Adipocyte (in vitro differentiated cells): ENCODE data around the gene FIZ1.

ENCODE experiments used
- DNase-seq: peaks from one replicate; pipeline ENCODE4 v3.0.0-alpha.2; 2015; ENCODE audit warnings: low read depth
- H3K27me3 ChIP-seq: replicated peaks from 2 replicates; pipeline ENCODE4 v1.7.0; 2013; ENCODE audit warnings: mild to moderate bottlenecking, low read length, moderate library complexity; ENCODE audit not compliant: control insufficient read depth, insufficient read depth
- H3K36me3 ChIP-seq: 2 replicates; pipeline ENCODE4 v1.7.0; 2013; ENCODE audit warnings: low read length, mild to moderate bottlenecking, moderate library complexity; ENCODE audit not compliant: control insufficient read depth, insufficient read depth, severe bottlenecking
- H3K4me1 ChIP-seq: 2 replicates; pipeline ENCODE4 v1.7.0; 2013; ENCODE audit warnings: mild to moderate bottlenecking, low read length, moderate library complexity; ENCODE audit not compliant: control insufficient read depth, insufficient read depth
- H3K4me3 ChIP-seq: 2 replicates; pipeline ENCODE4 v1.7.0; 2013; ENCODE audit warnings: mild to moderate bottlenecking, low read length, moderate library complexity
- H3K9ac ChIP-seq: 2 replicates; pipeline ENCODE4 v1.7.0; 2013; ENCODE audit warnings: mild to moderate bottlenecking, low read length, moderate library complexity
- H3K9me3 ChIP-seq: 2 replicates; pipeline ENCODE4 v1.7.0; 2013; ENCODE audit warnings: mild to moderate bottlenecking, low read length, moderate library complexity; ENCODE audit not compliant: control insufficient read depth

FIZ1 gene

DNA sequence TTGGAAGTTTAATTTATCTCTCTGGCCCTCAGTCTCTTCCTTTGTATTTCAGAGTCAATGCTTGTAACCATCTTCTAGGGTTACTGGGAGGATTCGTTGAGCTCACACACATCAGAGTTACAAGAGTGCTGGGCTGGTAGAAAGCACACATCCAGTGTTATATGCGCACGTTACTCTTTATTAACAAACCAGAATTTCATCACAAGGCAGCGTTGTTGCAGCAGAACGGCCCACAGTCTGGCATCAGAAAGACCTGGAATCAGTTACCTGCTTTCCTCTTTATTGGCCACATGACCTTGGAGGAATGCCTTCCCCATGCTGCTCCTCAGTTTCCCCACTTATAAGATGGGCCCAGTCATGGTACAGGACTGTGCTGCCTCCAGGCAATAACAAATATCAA, 10.0 kb upstream of the FIZ1 start:
- peaks cover 8% of the 10 kb centered on the region for H3K36me3 ChIP-seq
- peaks cover 12% of the 10 kb centered on the region for H3K4me1 ChIP-seq

GRCh38 chr19:55606817-55607216, 7.5 kb upstream of the FIZ1 start:
- H3K9me3 ChIP-seq, result no peaks in the 10 kb centered on the region
- H3K4me1 ChIP-seq, result peaks cover 13% of the 10 kb centered on the region
- H3K4me3 ChIP-seq, result peak overlapping the region; percentile 99
- DNase-seq, result no peak
- peak overlapping the region; percentile 99 for H3K9ac ChIP-seq
- no peaks in the 10 kb centered on the region for H3K27me3 ChIP-seq
- H3K36me3 ChIP-seq, result peaks cover 8% of the 10 kb centered on the region

More for the DNA sequence above, 10.0 kb upstream of the FIZ1 start:
- Histone ChIP-seq H3K27me3 (no peaks in the 10 kb centered on the region), H3K9me3 (no peaks in the 10 kb centered on the region), H3K9ac (no peak overlapping the region), H3K4me3 (no peak overlapping the region)
- DNase-seq, result no peak

- Histone ChIP-seq H3K4me3 (peak overlapping the region; percentile 99), H3K27me3 (no peaks in the 10 kb centered on the region), H3K36me3 (peaks cover 8% of the 10 kb centered on the region), H3K4me1 (peaks cover 13% of the 10 kb centered on the region), H3K9ac (peak overlapping the region; percentile 99), H3K9me3 (no peaks in the 10 kb centered on the region)
- no peak for DNase-seq
These were observed 7.1 kb upstream of the FIZ1 start for GRCh38 chr19:55606471-55606787.

GRCh38 chr19:55605637-55606470, 6.5 kb upstream of the FIZ1 start, which contains the start of gene ZNF865:
ZNF865 (plus strand) TSS chr19:55605647; CDS start chr19:55613619, 7,972 bp downstream.
- H3K36me3 ChIP-seq, result peaks cover 8% of the 10 kb centered on the region
- peak within 1 kb of the TSS; percentile 99 for H3K4me3 ChIP-seq
- no peaks in the 10 kb centered on the region for H3K9me3 ChIP-seq
- no peaks in the 10 kb centered on the region for H3K27me3 ChIP-seq
- peaks cover 19% of the 10 kb centered on the region for H3K4me1 ChIP-seq
- peak within 1 kb of the TSS; percentile 99 for H3K9ac ChIP-seq
- peak; percentile 94 for DNase-seq

GRCh38 chr19:55605207-55605636, 5.9 kb upstream of the FIZ1 start:
- Histone ChIP-seq H3K4me3 (peak overlapping the region; percentile 99), H3K4me1 (peaks cover 21% of the 10 kb centered on the region), H3K36me3 (peaks cover 8% of the 10 kb centered on the region), H3K9ac (peak overlapping the region; percentile 99), H3K9me3 (no peaks in the 10 kb centered on the region), H3K27me3 (no peaks in the 10 kb centered on the region)
- DNase-seq, result peak; percentile 99

DNA sequence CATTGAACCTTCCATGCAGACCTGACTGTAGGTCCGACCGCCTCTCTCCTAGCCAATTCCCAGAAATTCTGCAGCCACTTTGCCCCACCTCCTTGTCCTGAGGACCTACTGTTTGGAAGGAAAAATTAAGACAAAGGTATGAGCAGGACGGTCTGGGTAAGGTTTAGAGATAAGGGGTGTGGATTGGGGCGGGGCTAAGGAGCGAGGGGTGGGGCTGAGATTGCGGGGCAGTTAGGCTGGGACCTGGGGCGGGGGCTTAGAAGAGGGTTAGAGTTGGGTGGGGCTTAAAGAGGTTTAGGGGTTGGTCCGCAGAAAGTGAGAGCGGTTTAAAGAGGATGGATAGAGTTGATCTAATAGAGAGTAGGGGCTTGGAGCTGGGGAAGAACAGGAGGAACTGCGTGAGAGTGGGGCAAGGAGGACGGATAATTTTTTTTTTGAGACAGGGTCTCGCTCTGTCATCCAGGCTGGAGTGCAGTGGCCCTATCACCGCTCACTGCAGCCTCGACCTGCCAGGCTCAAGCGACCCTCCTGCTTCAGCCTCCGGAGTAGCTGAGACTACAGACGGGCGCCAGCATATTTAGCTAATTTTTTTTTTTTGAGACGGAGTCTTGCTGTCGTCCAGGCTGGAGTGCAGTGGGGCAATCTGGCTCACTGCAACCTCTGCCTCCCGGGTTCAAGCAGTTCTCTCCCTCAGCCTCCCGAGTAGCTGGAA, 4.4 kb upstream of the FIZ1 start:
- Histone ChIP-seq H3K27me3 (no peaks in the 10 kb centered on the region), H3K9me3 (no peaks in the 10 kb centered on the region), H3K36me3 (no peaks in the 10 kb centered on the region), H3K4me3 (no peak overlapping the region), H3K9ac (no peak overlapping the region), H3K4me1 (peaks cover 21% of the 10 kb centered on the region)
- no peak for DNase-seq

GRCh38 chr19:55603115-55603514, 3.8 kb upstream of the FIZ1 start:
- no peak for DNase-seq
- H3K36me3 ChIP-seq, result no peaks in the 10 kb centered on the region
- peaks cover 21% of the 10 kb centered on the region for H3K4me1 ChIP-seq
- no peak overlapping the region for H3K4me3 ChIP-seq
- no peaks in the 10 kb centered on the region for H3K9me3 ChIP-seq
- no peaks in the 10 kb centered on the region for H3K27me3 ChIP-seq
- H3K9ac ChIP-seq, result no peak overlapping the region

- Histone ChIP-seq H3K9me3 (no peaks in the 10 kb centered on the region), H3K4me1 (peaks cover 21% of the 10 kb centered on the region), H3K9ac (no peak overlapping the region), H3K27me3 (no peaks in the 10 kb centered on the region), H3K36me3 (no peaks in the 10 kb centered on the region), H3K4me3 (no peak overlapping the region)
- no peak for DNase-seq
These were observed 3.0 kb upstream of the FIZ1 start for GRCh38 chr19:55602104-55603001.

DNA sequence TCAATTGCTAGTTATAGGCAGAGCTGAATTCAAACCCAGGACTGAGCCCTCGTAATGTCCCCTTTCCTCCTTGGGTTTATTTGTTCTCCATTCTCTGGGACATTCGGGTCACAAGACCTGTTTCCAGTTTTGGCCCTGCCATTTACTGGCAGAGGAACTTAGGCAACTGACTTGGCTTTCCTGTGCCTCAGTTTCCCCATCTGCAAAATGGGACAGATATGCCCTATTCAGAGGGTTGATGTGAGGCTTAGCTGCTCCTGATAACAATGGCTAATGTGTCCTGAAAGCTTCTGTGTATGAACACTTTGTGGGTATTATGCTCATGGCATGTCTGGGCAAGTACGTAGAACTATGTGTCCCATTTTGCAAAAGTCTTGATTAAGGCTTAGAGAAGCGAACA, 1.8 kb upstream of the FIZ1 start:
- DNase-seq, result no peak
- peaks cover 15% of the 10 kb centered on the region for H3K4me1 ChIP-seq
- no peaks in the 10 kb centered on the region for H3K27me3 ChIP-seq
- H3K4me3 ChIP-seq, result peak overlapping the region; percentile 85
- peaks cover 4% of the 10 kb centered on the region for H3K36me3 ChIP-seq
- no peaks in the 10 kb centered on the region for H3K9me3 ChIP-seq
- peak overlapping the region; percentile 99 for H3K9ac ChIP-seq

- Histone ChIP-seq H3K9me3 (no peaks in the 10 kb centered on the region), H3K4me1 (peaks cover 15% of the 10 kb centered on the region)
These were observed 1.3 kb upstream of the FIZ1 start for GRCh38 chr19:55600662-55601028.

More at GRCh38 chr19:55600662-55601028, 1.3 kb upstream of the FIZ1 start:
- Histone ChIP-seq H3K27me3 (no peaks in the 10 kb centered on the region), H3K4me3 (peak overlapping the region; percentile 85), H3K36me3 (peaks cover 8% of the 10 kb centered on the region), H3K9ac (peak overlapping the region; percentile 99)
- no peak for DNase-seq
